ENCODE results near the gene CYP27C1. TPM values are rescaled to one million over a fixed set of nuclear protein-coding genes. Genes with fewer than 3 reads are reported as not detected.

Gene CYP27C1
- polyA plus RNA-seq, 1 donor (not counting 4 experiments of a cell fraction or from before 2014, with no cell fraction given) = 6.1 TPM

- dilution Hi-C loops (cut with MboI; ENCODE audit: extremely low pct_ligation_motif_present, low sequenced_read_pairs) = no loop called here
- TF ChIP-seq CTCF (optimal IDR thresholded peaks at IDR 0.05 in 1 of 3, IDR thresholded peaks at IDR 0.05 in 1 of 3, conservative IDR thresholded peaks at IDR 0.05 in 1 of 3; ENCODE audit: extremely low read depth in 1 of 3, insufficient read depth in 2 of 3, low read length in 3 of 3) = no peak
- TF ChIP-seq EZH2 (IDR thresholded peaks at IDR 0.05; ENCODE audit: low read length) = no peak
- Histone ChIP-seq H4K20me1 (ENCODE audit: control insufficient read depth, extremely low read depth, insufficient read depth, low read length) (no peaks in the 10 kb centered on the region), H3K79me2 (ENCODE audit: control insufficient read depth, insufficient read depth, low read length) (no peaks in the 10 kb centered on the region), H3K4me1 (ENCODE audit: control insufficient read depth, extremely low read depth, insufficient read depth, low read length) (peaks cover 6% of the 10 kb centered on the region), H2AFZ (ENCODE audit: control insufficient read depth, low read length) (no peak overlapping the region), H3K27ac (ENCODE audit: control insufficient read depth, insufficient read depth, low read length) (no peak overlapping the region), H3K4me2 (ENCODE audit: control insufficient read depth, extremely low read depth, insufficient read depth, low read depth, low read length) (no peak overlapping the region), H3K9me1 (ENCODE audit: control insufficient read depth, extremely low read depth, insufficient read depth, low read length) (no peaks in the 10 kb centered on the region), H3K27me3 (ENCODE audit: control insufficient read depth, extremely low read depth, insufficient read depth, low read length) (no peaks in the 10 kb centered on the region), H3K9me3 (ENCODE audit: control insufficient read depth, low read depth, low read length) (no peaks in the 10 kb centered on the region), H3K4me3 (ENCODE audit: control insufficient read depth in 2 of 3, extremely low read depth in 1 of 3, insufficient read depth in 2 of 3, low read depth in 1 of 3, low read length in 3 of 3) (no peak overlapping the region), H3K36me3 (ENCODE audit: control insufficient read depth in 2 of 2, extremely low read depth in 1 of 2, insufficient read depth in 2 of 2, low read length in 2 of 2) (no peaks in the 10 kb centered on the region), H3K9ac (ENCODE audit: control insufficient read depth, extremely low read depth, insufficient read depth, low read length) (no peak overlapping the region)
- DNase-seq (ENCODE audit: low read depth, low spot score) (no peak), FAIRE-seq (no peak)
These were observed 85.0 kb downstream of the CYP27C1 start for GRCh38 chr2:127134833-127135830.

DNA sequence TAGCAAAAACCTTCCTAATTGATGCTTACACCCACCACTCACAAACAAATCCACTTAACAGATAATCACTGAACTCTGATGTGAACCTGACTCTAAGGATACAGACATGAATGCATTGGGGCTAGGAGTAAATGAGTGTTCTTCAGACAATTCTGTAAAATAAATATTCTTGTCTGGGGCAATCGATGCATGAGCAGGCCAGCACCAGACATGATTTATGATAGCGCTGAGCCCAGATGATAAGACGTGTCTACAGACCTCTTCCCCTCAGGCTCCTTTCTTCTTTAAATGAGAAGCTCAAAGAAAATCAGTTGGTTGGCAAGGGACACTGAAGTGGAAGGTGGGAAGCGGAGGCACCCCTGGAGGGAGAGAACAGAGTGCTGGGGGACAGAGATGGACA, 85.9 kb downstream of the CYP27C1 start:
- Histone ChIP-seq H3K9me1 (ENCODE audit: control insufficient read depth, extremely low read depth, insufficient read depth, low read length) (no peaks in the 10 kb centered on the region), H3K27me3 (ENCODE audit: control insufficient read depth, extremely low read depth, insufficient read depth, low read length) (no peaks in the 10 kb centered on the region), H3K4me1 (ENCODE audit: control insufficient read depth, extremely low read depth, insufficient read depth, low read length) (peaks cover 4% of the 10 kb centered on the region), H4K20me1 (ENCODE audit: control insufficient read depth, extremely low read depth, insufficient read depth, low read length) (no peaks in the 10 kb centered on the region), H3K27ac (ENCODE audit: control insufficient read depth, insufficient read depth, low read length) (no peak overlapping the region), H3K9me3 (ENCODE audit: control insufficient read depth, low read depth, low read length) (no peaks in the 10 kb centered on the region), H3K9ac (ENCODE audit: control insufficient read depth, extremely low read depth, insufficient read depth, low read length) (no peak overlapping the region), H2AFZ (ENCODE audit: control insufficient read depth, low read length) (no peak overlapping the region), H3K36me3 (ENCODE audit: control insufficient read depth in 2 of 2, extremely low read depth in 1 of 2, insufficient read depth in 2 of 2, low read length in 2 of 2) (no peaks in the 10 kb centered on the region), H3K4me2 (ENCODE audit: control insufficient read depth, extremely low read depth, insufficient read depth, low read depth, low read length) (no peak overlapping the region), H3K4me3 (ENCODE audit: control insufficient read depth in 2 of 3, extremely low read depth in 1 of 3, insufficient read depth in 2 of 3, low read depth in 1 of 3, low read length in 3 of 3) (no peak overlapping the region), H3K79me2 (ENCODE audit: control insufficient read depth, insufficient read depth, low read length) (no peaks in the 10 kb centered on the region)
- TF ChIP-seq CTCF (optimal IDR thresholded peaks at IDR 0.05 in 1 of 3, IDR thresholded peaks at IDR 0.05 in 1 of 3, conservative IDR thresholded peaks at IDR 0.05 in 1 of 3; ENCODE audit: extremely low read depth in 1 of 3, insufficient read depth in 2 of 3, low read length in 3 of 3) = no peak
- TF ChIP-seq EZH2 (IDR thresholded peaks at IDR 0.05; ENCODE audit: low read length) = no peak
- FAIRE-seq = no peak
- dilution Hi-C loops (cut with MboI; ENCODE audit: extremely low pct_ligation_motif_present, low sequenced_read_pairs) = no loop called here
- no peak for DNase-seq (ENCODE audit: low read depth, low spot score)

Small RNA genes within 50 kb of the gene (small RNA-seq; reads per million reads assigned to genes)
- gene NIFKP9 (ENCODE audit: insufficient read length in 3 of 3, low read depth in 3 of 3, low replicate concordance in 1 of 3) = 0 reads per million in 3 experiments

Other genes starting within 250 kb of the CYP27C1 start
- gene BIN1, start 113.1 kb downstream of the CYP27C1 start, polyA plus RNA-seq = 4.2 to 6.5 TPM (median 5.4 TPM) in 3 replicates
- 40.1 to 49.0 TPM (median 40.6 TPM) in 3 replicates for gene ERCC3, start 73.8 kb upstream of the CYP27C1 start, polyA plus RNA-seq
- gene MAP3K2, start 167.7 kb upstream of the CYP27C1 start, polyA plus RNA-seq = 8.7 to 11.9 TPM (median 9.9 TPM) in 3 replicates
- gene PROC, start 198.1 kb upstream of the CYP27C1 start, polyA plus RNA-seq = 0.16 to 0.42 TPM (median 0.33 TPM) in 3 replicates